Measurements from ENCODE around the gene SIGLEC9.

SIGLEC9 gene

DNA sequence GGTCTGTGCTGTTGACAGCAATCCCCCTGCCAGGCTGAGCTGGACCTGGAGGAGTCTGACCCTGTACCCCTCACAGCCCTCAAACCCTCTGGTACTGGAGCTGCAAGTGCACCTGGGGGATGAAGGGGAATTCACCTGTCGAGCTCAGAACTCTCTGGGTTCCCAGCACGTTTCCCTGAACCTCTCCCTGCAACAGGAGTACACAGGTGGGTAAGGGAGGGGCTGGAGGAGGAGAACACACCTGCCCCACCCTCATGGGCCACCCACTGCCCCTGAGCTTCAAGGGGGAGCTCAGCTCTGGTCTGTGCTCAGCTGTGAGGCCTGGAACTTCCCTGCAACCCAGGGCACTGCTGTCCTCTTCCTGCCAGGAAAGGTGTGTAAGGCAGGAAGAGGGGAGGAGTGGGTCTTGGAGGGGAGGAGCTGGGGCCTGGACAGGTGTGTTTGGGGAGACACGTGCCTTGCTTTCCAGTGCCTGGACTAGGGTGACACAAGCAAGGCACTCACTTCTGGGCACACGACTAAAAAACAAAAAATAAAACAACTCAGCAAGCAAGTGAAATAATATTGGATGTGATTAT, 21.3 kb downstream of the SIGLEC9 start:
- no peak for DNase-seq (ENCODE audit: low read depth)

GRCh38 chr19:51146751-51147150, 22.0 kb downstream of the SIGLEC9 start:
- DNase-seq (ENCODE audit: low read depth), result no peak

DNA sequence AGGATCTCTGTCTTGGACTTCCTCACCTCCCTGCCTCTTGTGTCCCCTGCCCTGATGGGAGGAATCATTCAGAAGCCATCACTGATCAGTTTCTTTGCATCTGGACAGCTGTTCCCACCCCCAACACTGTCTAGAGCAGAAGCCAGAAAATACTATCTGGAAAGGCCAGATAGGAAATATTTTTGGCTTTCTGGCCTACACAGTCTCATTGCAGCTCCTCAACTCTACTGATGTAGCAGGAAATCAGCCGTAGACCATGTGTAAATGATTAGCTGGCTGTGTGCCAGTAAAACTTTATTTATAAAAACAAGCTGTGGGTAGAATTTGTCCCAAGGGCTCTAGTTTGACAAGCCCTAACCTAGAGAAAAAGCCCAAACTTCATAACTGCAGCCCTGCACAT, 23.0 kb downstream of the SIGLEC9 start:
- no peak for DNase-seq (ENCODE audit: low read depth)

DNA sequence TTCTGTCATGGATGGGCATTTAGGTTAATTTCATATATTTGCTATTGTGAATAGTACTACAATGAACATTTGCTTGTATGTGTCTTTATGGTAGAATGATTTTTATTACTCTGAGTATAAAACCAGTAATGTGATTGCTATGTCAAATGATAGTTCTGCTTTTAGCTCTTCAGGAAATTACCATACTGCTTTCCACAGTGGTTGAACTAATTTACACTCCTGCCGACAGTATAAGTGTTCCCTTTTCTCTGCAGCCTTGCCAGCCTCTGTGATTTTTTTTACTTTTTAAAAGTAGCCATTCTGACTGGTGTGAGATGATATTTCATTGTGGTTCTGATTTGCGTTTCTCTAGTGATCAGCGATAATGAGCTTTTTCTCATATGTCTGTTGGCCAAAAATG, 23.9 kb downstream of the SIGLEC9 start:
- no peak for DNase-seq (ENCODE audit: low read depth)

- no peak for DNase-seq (ENCODE audit: low read depth)
These were observed 25.9 kb downstream of the SIGLEC9 start for GRCh38 chr19:51150627-51151026.

DNA sequence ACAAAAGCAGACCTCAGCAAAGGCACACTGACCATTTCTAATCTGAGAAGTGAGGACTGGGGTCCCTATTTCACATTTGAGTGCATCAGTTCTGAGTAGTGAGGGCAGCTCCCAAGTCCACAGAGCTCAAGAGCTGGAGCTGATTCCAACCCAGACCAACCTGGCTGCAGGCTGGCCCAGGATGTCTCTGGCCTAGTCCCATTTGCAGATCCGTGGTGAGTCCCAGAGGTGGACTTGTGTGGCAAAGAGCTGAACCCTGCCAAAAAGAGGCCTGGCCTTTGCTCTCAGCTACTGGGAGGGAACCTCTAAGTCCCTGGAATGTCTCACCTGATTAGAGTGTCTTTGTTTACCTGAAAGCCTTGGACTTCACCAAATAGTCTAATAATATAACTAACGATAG, 32.0 kb downstream of the SIGLEC9 start:
- DNase-seq (ENCODE audit: low read depth), result no peak

- DNase-seq (ENCODE audit: low read depth), result no peak
These were observed 32.6 kb downstream of the SIGLEC9 start for GRCh38 chr19:51157265-51157664.

GRCh38 chr19:51158474-51159129, 33.9 kb downstream of the SIGLEC9 start:
- DNase-seq (ENCODE audit: low read depth), result peak; percentile 5

DNA sequence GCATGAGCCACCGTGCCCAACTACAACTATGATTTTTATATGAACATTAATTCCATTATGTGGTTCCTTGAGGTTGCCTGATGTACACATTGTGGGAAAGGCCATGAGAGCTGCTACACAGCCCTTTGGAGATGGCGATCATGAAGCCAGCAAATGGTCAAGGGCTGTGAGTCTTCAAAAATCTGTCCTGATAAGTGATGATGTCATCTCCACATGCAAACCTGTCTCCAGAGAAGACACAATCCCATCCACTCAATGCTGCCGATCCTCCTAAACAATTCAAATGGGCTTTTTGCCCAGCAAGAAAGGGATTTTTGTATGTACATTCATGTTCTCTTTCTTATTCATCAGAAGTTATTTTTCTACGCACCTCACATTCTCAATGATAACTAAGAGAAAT, 35.0 kb downstream of the SIGLEC9 start:
- no peak for DNase-seq (ENCODE audit: low read depth)

GRCh38 chr19:51161266-51161665, 36.6 kb downstream of the SIGLEC9 start:
- no peak for DNase-seq (ENCODE audit: low read depth)

DNA sequence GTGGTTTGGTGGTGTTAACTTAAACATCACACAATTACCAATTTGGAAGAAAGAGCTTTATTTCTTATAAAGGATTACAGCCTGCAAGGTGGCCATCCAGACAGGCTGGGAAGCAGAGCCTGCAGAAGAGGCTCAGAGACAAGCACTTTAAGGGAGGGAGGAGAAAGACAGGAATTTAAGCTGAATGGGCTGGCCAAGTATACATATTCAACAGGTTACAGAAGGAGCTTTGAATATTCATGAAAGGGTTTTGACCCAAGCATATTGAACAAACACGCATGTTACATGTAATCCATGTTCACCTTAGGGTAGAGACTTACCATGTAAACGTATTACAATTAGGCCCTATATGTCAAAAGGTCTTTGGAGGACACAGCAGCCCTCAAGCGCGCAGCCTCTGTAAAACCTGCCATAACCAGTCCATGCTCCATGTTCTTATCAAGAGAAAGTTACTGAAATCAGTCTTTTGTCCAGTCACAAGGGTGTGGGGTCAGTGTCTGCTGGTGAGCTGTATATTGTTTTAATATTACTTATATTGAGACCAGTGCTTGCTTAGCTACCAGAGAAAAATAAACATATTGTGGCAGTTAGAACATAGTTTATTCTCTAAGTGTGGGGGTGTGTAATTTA, 37.3 kb downstream of the SIGLEC9 start:
- no peak for DNase-seq (ENCODE audit: low read depth)

GRCh38 chr19:51163257-51163656, 38.6 kb downstream of the SIGLEC9 start:
- DNase-seq (ENCODE audit: low read depth), result no peak

- no peak for DNase-seq (ENCODE audit: low read depth)
These were observed 39.5 kb downstream of the SIGLEC9 start for GRCh38 chr19:51164215-51164614.

DNA sequence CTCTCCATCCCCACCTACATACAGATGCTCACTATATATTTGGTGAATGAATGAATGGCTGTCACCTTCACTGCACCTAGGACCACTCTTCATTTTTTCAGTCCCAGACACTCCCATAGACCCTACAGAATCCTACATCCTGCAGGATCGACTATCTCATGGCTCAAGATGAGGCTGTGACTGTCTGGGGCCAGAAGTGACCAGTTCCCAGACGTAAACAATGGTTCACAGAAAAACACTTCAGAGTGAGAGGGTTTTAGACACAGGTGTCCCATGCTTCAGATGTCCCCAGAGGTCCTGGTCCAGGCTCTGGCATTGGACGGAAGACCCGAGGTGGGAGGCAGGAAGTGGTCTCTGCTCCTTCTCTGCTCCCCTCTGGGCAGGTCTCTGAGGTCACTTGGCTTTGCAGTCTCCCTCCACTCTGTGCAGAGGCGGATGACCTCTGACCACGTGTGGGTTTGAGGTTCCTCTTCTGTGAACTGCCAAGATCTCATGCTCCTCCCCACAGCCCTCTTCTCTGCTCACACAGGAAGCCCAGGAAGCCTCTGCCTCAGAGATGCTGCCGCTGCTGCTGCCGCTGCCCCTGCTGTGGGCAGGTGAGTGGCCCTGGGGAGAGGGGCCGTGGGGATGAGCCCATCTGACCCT, 42.3 kb downstream of the SIGLEC9 start:
- DNase-seq (ENCODE audit: low read depth), result no peak

GRCh38 chr19:51168564-51169282, 44.0 kb downstream of the SIGLEC9 start:
- no peak for DNase-seq (ENCODE audit: low read depth)

GRCh38 chr19:51169283-51169918, 44.7 kb downstream of the SIGLEC9 start:
- DNase-seq (ENCODE audit: low read depth), result peak; percentile 54

DNA sequence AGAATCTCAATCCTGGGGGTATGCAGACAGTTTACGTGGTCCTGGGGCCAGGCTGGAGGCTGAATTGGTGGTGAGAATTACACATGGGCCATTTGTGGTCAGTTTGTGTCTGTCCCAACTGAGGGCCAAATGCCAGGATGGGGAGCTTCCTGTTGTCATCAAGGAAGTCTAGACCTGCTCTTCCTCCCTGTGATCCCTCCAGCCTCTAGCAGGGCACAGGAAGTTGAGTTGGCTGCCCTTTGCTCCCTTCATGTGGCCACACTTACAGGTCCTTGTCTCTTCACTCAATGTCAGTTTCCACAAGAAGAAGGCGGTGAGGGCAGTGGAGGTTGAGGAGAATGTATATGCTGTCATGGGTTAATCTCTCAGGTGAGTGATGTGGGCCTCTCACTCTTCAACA, 47.5 kb downstream of the SIGLEC9 start:
- no peak for DNase-seq (ENCODE audit: low read depth)

DNA sequence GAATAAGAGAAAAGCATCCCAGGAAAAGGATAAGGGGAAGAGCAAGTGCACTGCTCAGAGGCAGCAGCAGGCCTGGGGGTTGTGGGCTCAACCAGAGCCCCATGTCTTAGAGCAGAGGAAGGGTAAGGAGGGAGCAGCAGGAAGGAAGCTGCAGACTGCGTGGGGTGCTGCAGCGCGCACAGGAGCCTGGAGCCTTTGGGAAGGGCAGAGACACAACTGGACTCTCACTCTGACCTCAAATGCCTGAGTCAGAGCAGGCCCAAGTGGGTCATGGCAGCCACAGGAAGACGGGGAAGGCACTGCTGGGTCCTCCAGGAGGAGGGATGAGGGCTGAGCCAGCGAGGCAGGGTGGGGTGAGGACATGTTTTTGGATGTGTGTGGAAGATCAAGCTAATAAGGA, 49.0 kb downstream of the SIGLEC9 start:
- no peak for DNase-seq (ENCODE audit: low read depth)

DNA sequence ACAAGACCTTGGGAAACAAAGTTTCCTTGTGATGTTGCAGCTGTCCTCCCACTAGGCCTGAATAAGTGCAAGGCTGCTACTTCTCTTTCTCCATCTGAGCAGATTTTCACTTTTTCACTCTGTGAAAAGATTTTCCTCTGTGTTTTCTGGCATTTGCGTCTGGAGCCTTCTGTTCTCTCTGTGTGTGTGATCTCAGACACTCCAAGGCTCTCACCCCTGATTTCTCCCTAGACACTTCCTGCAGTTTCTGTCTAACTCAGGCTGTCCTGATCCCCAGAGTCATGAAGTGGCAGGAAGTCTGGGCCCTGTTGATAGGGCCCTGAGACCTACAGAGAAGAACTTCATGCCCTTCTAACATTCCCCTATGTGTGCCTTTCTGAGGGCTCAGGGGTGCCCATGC, 54.5 kb downstream of the SIGLEC9 start:
- DNase-seq (ENCODE audit: low read depth), result no peak

All from EH (cell line).